HEK293 (cell line): ENCODE results near the gene ZFAND2B.

Experiments used
- KLF1 ChIP-seq: fragments of 450-650 bp; formaldehyde crosslinking; IDR thresholded peaks from 2 replicates; pipeline ENCODE4 v1.5.1; 2016; ENCODE audit warnings: missing biosample characterization, missing genetic modification characterization
- MZF1 ChIP-seq: fragments of 450-650 bp; formaldehyde crosslinking; IDR thresholded peaks from 2 replicates; pipeline ENCODE4 v1.5.1; 2017; ENCODE audit warnings: missing biosample characterization, missing genetic modification characterization, borderline replicate concordance
- PRDM10 ChIP-seq: fragments of 450-650 bp; formaldehyde crosslinking; IDR thresholded peaks from 2 replicates; pipeline ENCODE4 v1.5.1; 2016; ENCODE audit warnings: missing biosample characterization, missing genetic modification characterization
- RBAK ChIP-seq: fragments of 450-650 bp; formaldehyde crosslinking; IDR thresholded peaks from 2 replicates; pipeline ENCODE4 v1.5.1; 2016; ENCODE audit warnings: missing biosample characterization, missing genetic modification characterization
- REPIN1 ChIP-seq: fragments of 450-650 bp; formaldehyde crosslinking; IDR thresholded peaks from 2 replicates; pipeline ENCODE4 v1.5.1; 2017; ENCODE audit warnings: missing biosample characterization, missing genetic modification characterization, low read depth
- SCRT1 ChIP-seq: fragments of 450-650 bp; formaldehyde crosslinking; IDR thresholded peaks from 2 replicates; pipeline ENCODE4 v1.5.1; 2016; ENCODE audit warnings: missing biosample characterization, missing genetic modification characterization, borderline replicate concordance
- ZBTB1 ChIP-seq: fragments of 450-650 bp; formaldehyde crosslinking; IDR thresholded peaks from 2 replicates; pipeline ENCODE4 v1.5.1; 2016; ENCODE audit warnings: missing biosample characterization, missing genetic modification characterization
- ZBTB44 ChIP-seq: fragments of 450-650 bp; IDR thresholded peaks from 2 replicates; pipeline ENCODE4 v1.5.1; 2018; ENCODE audit warnings: missing biosample characterization, mild to moderate bottlenecking, missing genetic modification characterization
- ZBTB7A ChIP-seq: fragments of 450-650 bp; formaldehyde crosslinking; IDR thresholded peaks from 2 replicates; pipeline ENCODE4 v1.5.1; 2016; ENCODE audit warnings: low read depth, missing biosample characterization, missing genetic modification characterization
- ZEB2 ChIP-seq: fragments of 450-650 bp; formaldehyde crosslinking; IDR thresholded peaks from 2 replicates; pipeline ENCODE4 v1.5.1; 2016; ENCODE audit warnings: missing biosample characterization, missing genetic modification characterization
- ZFHX2 ChIP-seq: fragments of 450-650 bp; formaldehyde crosslinking; conservative IDR thresholded peaks from 2 replicates; pipeline ENCODE4 v1.5.1; 2016; ENCODE audit warnings: missing biosample characterization, missing genetic modification characterization
- ZNF114 ChIP-seq: fragments of 450-650 bp; formaldehyde crosslinking; IDR thresholded peaks from 2 replicates; pipeline ENCODE4 v1.5.0; 2017; ENCODE audit warnings: missing biosample characterization, missing genetic modification characterization
- ZNF221 ChIP-seq: fragments of 450-650 bp; formaldehyde crosslinking; IDR thresholded peaks from 2 replicates; pipeline ENCODE4 v1.5.1; 2017; ENCODE audit warnings: missing biosample characterization, missing genetic modification characterization, borderline replicate concordance
- ZNF24 ChIP-seq: fragments of 450-650 bp; formaldehyde crosslinking; IDR thresholded peaks from 2 replicates; pipeline ENCODE4 v1.5.1; 2016; ENCODE audit warnings: missing biosample characterization, missing genetic modification characterization
- ZNF362 ChIP-seq: fragments of 450-650 bp; formaldehyde crosslinking; IDR thresholded peaks from 2 replicates; pipeline ENCODE4 v1.5.1; 2016; ENCODE audit warnings: missing biosample characterization, missing genetic modification characterization
- ZNF404 ChIP-seq: fragments of 450-650 bp; formaldehyde crosslinking; IDR thresholded peaks from 2 replicates; pipeline ENCODE4 v1.5.1; 2017; ENCODE audit warnings: missing biosample characterization, missing genetic modification characterization
- ZNF510 ChIP-seq: fragments of 450-650 bp; formaldehyde crosslinking; IDR thresholded peaks from 2 replicates; pipeline ENCODE4 v1.5.1; 2018; ENCODE audit warnings: mild to moderate bottlenecking, missing genetic modification characterization, missing biosample characterization; ENCODE audit not compliant: insufficient replicate concordance
- ZNF544 ChIP-seq: fragments of 450-650 bp; formaldehyde crosslinking; IDR thresholded peaks from 2 replicates; pipeline ENCODE4 v1.5.0; 2017; ENCODE audit warnings: missing biosample characterization, missing genetic modification characterization
- ZNF692 ChIP-seq: fragments of 450-650 bp; formaldehyde crosslinking; IDR thresholded peaks from 2 replicates; pipeline ENCODE4 v1.5.1; 2016; ENCODE audit warnings: missing biosample characterization, missing genetic modification characterization
- ZNF785 ChIP-seq: fragments of 450-650 bp; formaldehyde crosslinking; IDR thresholded peaks from 2 replicates; pipeline ENCODE4 v1.5.1; 2016; ENCODE audit warnings: missing biosample characterization, missing genetic modification characterization
- ZSCAN18 ChIP-seq: fragments of 450-650 bp; formaldehyde crosslinking; IDR thresholded peaks from 2 replicates; pipeline ENCODE4 v1.5.1; 2016; ENCODE audit warnings: missing biosample characterization, missing genetic modification characterization
- ZSCAN23 ChIP-seq: fragments of 450-650 bp; formaldehyde crosslinking; IDR thresholded peaks from 2 replicates; pipeline ENCODE4 v1.5.1; 2016; ENCODE audit warnings: missing biosample characterization, missing genetic modification characterization

The ZFAND2B gene

GRCh38 chr2:219160186-219161017 lies 46.2 kb upstream of the ZFAND2B start, which contains the start of gene NHEJ1 (continued):
- TF ChIP-seq ZNF24 (tag by site-specific recombination) (no peak), SCRT1 (tag by site-specific recombination) (no peak), ZNF510 (tag by site-specific recombination) (no peak), MZF1 (no peak), REPIN1 (tag by site-specific recombination) (no peak), KLF1 (peak; percentile 63; the same call in 1 of the 2 replicates), ZEB2 (tag by site-specific recombination) (0 out of 2 replicates have a peak, but pooled peaks have one; percentile 38), ZNF785 (tag by site-specific recombination) (no peak), ZBTB1 (no peak), ZBTB7A (tag by site-specific recombination) (peak; percentile 21), ZNF114 (tag by site-specific recombination) (no peak), ZNF362 (tag by site-specific recombination) (no peak), ZFHX2 (peak; percentile 65), ZNF692 (tag by site-specific recombination) (peak; percentile 97), ZBTB44 (tag by site-specific recombination) (no peak), ZNF544 (tag by site-specific recombination) (no peak), RBAK (tag by site-specific recombination) (no peak), ZNF221 (tag by site-specific recombination) (no peak), PRDM10 (peak; percentile 86), ZNF404 (tag by site-specific recombination) (no peak), ZSCAN18 (tag by site-specific recombination) (no peak), ZSCAN23 (no peak)
